PC-3 (cell line): ENCODE results near the gene WDR7. TPM values are rescaled to one million over a fixed set of nuclear protein-coding genes. Genes with fewer than 3 reads are reported as not detected.

Experiments used
- ATAC-seq: fragments of 200-7000 bp; cut with Tn5 transposase; 2 replicates; pipeline ENCODE4 v1.9.1; 2020; ENCODE audit warnings: mild to moderate bottlenecking, moderate library complexity
- BruUV-seq: library from RNA; stranded (reverse); fragments of 400-500 nt; replicated peaks from 2 replicates; lab custom pipeline; 2021; lab: Mats Ljungman, UMichigan
- CTCF ChIA-PET: fragments of 300-600 bp; sonication (Branson Sonifier 250); formaldehyde crosslinking; loops from one replicate; lab custom pipeline; 2022; ENCODE audit warnings: antibody characterized with exemption; lab: Charles Lee
- POLR2A ChIA-PET: fragments of 300-600 bp; sonication (Branson Sonifier 250); formaldehyde crosslinking; loops from one replicate; lab custom pipeline; 2022; ENCODE audit warnings: antibody characterized with exemption; ENCODE audit not compliant: unreplicated experiment; lab: Charles Lee
- DNase-seq: peaks from one replicate; pipeline ENCODE4 v3.0.0-alpha.2; 2015
- H2AFZ ChIP-seq: fragments of 300-600 bp; sonication (generic); 2 replicates; pipeline ENCODE4 v1.6.0; 2016; ENCODE audit warnings: antibody characterized with exemption, low read length
- H3F3A ChIP-seq: fragments of 300-600 bp; sonication (generic); one replicate; pipeline ENCODE4 v1.6.0; 2017; ENCODE audit warnings: antibody characterized with exemption, low read length, control low read depth, mild to moderate bottlenecking; ENCODE audit not compliant: unreplicated experiment
- H3K27ac ChIP-seq: fragments of 300-600 bp; sonication (generic); 2 replicates; pipeline ENCODE4 v1.5.1; 2016; ENCODE audit warnings: mild to moderate bottlenecking, low read length
- H3K27me3 ChIP-seq: fragments of 300-600 bp; sonication (generic); 2 replicates; pipeline ENCODE4 v1.6.1; 2016; ENCODE audit warnings: low read length, mixed read lengths
- H3K36me3 ChIP-seq: fragments of 300-600 bp; sonication (generic); 2 replicates; pipeline ENCODE4 v1.6.1; 2016; ENCODE audit warnings: low read depth, mixed run types, low read length, mixed read lengths
- H3K4me1 ChIP-seq: fragments of 300-600 bp; sonication (generic); 2 replicates; pipeline ENCODE4 v1.5.1; 2016; ENCODE audit warnings: low read length; ENCODE audit not compliant: insufficient read depth
- H3K4me2 ChIP-seq: fragments of 300-600 bp; sonication (generic); 2 replicates; pipeline ENCODE4 v1.6.0; 2016; ENCODE audit warnings: low read length
- H3K4me3 ChIP-seq: fragments of 300-600 bp; sonication (generic); 2 replicates; pipeline ENCODE4 v1.5.1; 2016; ENCODE audit warnings: mild to moderate bottlenecking, low read length, mixed read lengths
- H3K79me2 ChIP-seq: fragments of 300-600 bp; sonication (generic); 2 replicates; pipeline ENCODE4 v1.6.1; 2017; ENCODE audit warnings: low read length, mixed read lengths
- H3K9ac ChIP-seq: fragments of 300-600 bp; sonication (generic); 2 replicates; pipeline ENCODE4 v1.6.0; 2016; ENCODE audit warnings: mild to moderate bottlenecking, low read length
- H3K9me2 ChIP-seq: fragments of 300-600 bp; sonication (generic); replicated peaks from 2 replicates; pipeline ENCODE4 v1.6.1; 2016; ENCODE audit warnings: mixed run types, low read length, mixed read lengths
- H3K9me3 ChIP-seq: fragments of 300-600 bp; sonication (generic); 2 replicates; pipeline ENCODE4 v1.6.1; 2016; ENCODE audit warnings: low read length, mixed read lengths
- H4K20me1 ChIP-seq: fragments of 300-600 bp; sonication (generic); 2 replicates; pipeline ENCODE4 v1.6.1; 2016; ENCODE audit warnings: low read length, mixed read lengths
- CTCF ChIP-seq: fragments of 300-600 bp; sonication (generic); conservative IDR thresholded peaks from 2 replicates; pipeline ENCODE4 v1.5.1; 2017; ENCODE audit warnings: antibody characterized with exemption, low read depth, mild to moderate bottlenecking, low read length
- EZH2 ChIP-seq: fragments of 300-600 bp; sonication (generic); IDR thresholded peaks from one replicate; pipeline ENCODE4 v1.6.1; 2017; ENCODE audit warnings: antibody characterized with exemption, mild to moderate bottlenecking, low read length; ENCODE audit not compliant: unreplicated experiment
- EZH2phosphoT487 ChIP-seq: fragments of 300-600 bp; sonication (generic); IDR thresholded peaks from 2 replicates; pipeline ENCODE4 v1.6.1; 2018; ENCODE audit warnings: mild to moderate bottlenecking, antibody characterized with exemption, low read length, borderline replicate concordance
- intact Hi-C: fragments of 100-400 bp; cut with micrococcal nuclease; formaldehyde crosslinking; loops from 2 replicates; pipeline ENCODE4 v1.9.0; 2023
- total RNA-seq: library from RNA; depleted of rRNA; stranded (reverse); fragments of >200 nt; gene quantifications from 2 replicates; pipeline ENCODE4 v1.2.3, GENCODE V29; 2014

The WDR7 gene
- total RNA-seq, 1 experiment from 2014 or later, result 16.0 TPM

- ATAC-seq (no peak), DNase-seq (no peak)
- no peaks in the 10 kb centered on the region for H4K20me1 ChIP-seq
- H3K4me3 ChIP-seq, result no peak overlapping the region
- H2AFZ ChIP-seq, result no peak overlapping the region
- H3K79me2 ChIP-seq, result no peaks in the 10 kb centered on the region
- TF ChIP-seq EZH2phosphoT487 (no peak), EZH2 (no peak), CTCF (no peak)
- H3K27ac ChIP-seq, result no peak overlapping the region
- H3K27me3 ChIP-seq, result no peaks in the 10 kb centered on the region
- no peaks in the 10 kb centered on the region for H3K9me2 ChIP-seq
- H3K9ac ChIP-seq, result no peak overlapping the region
- CTCF ChIA-PET, result no interaction called here
- H3K36me3 ChIP-seq, result no peaks in the 10 kb centered on the region; the same call in 1 of the 2 replicates
- H3K9me3 ChIP-seq, result no peaks in the 10 kb centered on the region
- POLR2A ChIA-PET, result no interaction called here
- H3F3A ChIP-seq, result no peaks in the 10 kb centered on the region
- intact Hi-C loops, result no loop called here
- H3K4me1 ChIP-seq, result no peaks in the 10 kb centered on the region
- H3K4me2 ChIP-seq, result no peak overlapping the region
- no TSS peak for BruUV-seq
Observed at GRCh38 chr18:56935434-56936040, 284.4 kb downstream of the WDR7 start.

GRCh38 chr18:56936457-56936856 is 285.3 kb downstream of the WDR7 start:
- Histone ChIP-seq H3K9me2 (no peaks in the 10 kb centered on the region), H4K20me1 (no peaks in the 10 kb centered on the region), H2AFZ (no peak overlapping the region), H3K4me3 (no peak overlapping the region), H3F3A (no peaks in the 10 kb centered on the region), H3K79me2 (no peaks in the 10 kb centered on the region), H3K9me3 (no peaks in the 10 kb centered on the region), H3K36me3 (no peaks in the 10 kb centered on the region; the same call in 1 of the 2 replicates), H3K9ac (no peak overlapping the region), H3K4me2 (no peak overlapping the region), H3K27me3 (no peaks in the 10 kb centered on the region), H3K4me1 (no peaks in the 10 kb centered on the region), H3K27ac (no peak overlapping the region)
- ChIA-PET CTCF (no interaction called here), POLR2A (no interaction called here)
- TF ChIP-seq CTCF (no peak), EZH2phosphoT487 (no peak), EZH2 (no peak)
- ATAC-seq (no peak), DNase-seq (no peak)
- intact Hi-C loops, result no loop called here
- no TSS peak for BruUV-seq

GRCh38 chr18:56937874-56938430 is 286.8 kb downstream of the WDR7 start:
- Histone ChIP-seq H3K9me2 (no peaks in the 10 kb centered on the region), H2AFZ (no peak overlapping the region), H3K4me1 (no peaks in the 10 kb centered on the region), H3K9me3 (no peaks in the 10 kb centered on the region), H3K9ac (no peak overlapping the region), H3K4me2 (no peak overlapping the region), H4K20me1 (no peaks in the 10 kb centered on the region), H3K4me3 (no peak overlapping the region), H3F3A (no peaks in the 10 kb centered on the region), H3K36me3 (no peaks in the 10 kb centered on the region; the same call in 1 of the 2 replicates), H3K27ac (no peak overlapping the region), H3K79me2 (no peaks in the 10 kb centered on the region), H3K27me3 (no peaks in the 10 kb centered on the region)
- ChIA-PET POLR2A (no interaction called here), CTCF (no interaction called here)
- no peak for DNase-seq
- intact Hi-C loops, result no loop called here
- no peak for ATAC-seq
- TF ChIP-seq EZH2phosphoT487 (no peak), CTCF (no peak), EZH2 (no peak)
- no TSS peak for BruUV-seq
